DMS 273 (cell line): ENCODE results near the gene ZNF507.
"Not testable (repeated sequence)": the region's sequence is repeated elsewhere in the genome, so short reads cannot be mapped to it uniquely, and the experiment has no call there.

Experiments
- DNase-seq: peaks from one replicate; lab custom pipeline; 2025; ENCODE audit not compliant: unreplicated experiment; lab: John Stamatoyannopoulos, UW

Gene ZNF507

DNA sequence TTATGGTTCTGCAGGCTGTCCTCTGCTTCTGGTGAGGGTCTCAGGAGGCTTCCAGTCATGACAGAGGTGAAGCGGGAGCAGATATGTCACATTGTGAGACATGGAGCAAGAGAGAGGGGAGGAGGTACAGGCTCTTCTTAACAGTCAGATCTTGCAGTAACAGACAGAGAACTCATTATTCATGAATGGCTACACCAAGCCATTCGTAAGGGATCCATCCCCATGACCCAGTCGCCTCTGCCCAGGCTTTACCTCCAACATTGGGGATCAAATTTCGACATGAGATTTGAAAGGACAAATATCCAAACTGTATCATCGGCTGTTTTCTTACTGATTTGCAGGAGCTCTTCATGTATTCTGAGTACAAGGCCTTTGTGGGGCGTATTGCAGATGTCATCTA lies 21.7 kb downstream of the ZNF507 start:
- no peak for DNase-seq

GRCh38 chr19:32367948-32368536 lies 22.6 kb downstream of the ZNF507 start:
- DNase-seq, result no peak

DNA sequence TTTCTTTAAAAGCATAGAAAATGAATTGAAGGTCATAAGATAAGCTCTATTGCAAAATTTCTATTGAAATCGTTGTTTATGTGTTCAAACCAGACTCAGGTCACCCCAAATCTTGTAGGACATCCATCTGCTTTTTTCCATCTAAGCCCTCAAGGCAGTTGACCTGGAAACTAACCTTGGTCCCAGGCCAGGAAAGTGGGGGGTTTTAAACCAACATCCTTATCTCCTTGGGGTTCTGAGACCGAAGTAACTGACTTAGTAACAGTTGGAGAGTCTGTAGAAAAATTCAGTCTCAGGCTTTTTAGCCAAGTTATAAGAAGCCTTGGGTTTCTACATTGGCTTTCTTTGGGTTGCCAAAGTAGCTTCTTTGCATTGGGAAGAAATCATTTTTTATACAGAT lies 23.4 kb downstream of the ZNF507 start:
- no peak for DNase-seq

- no peak for DNase-seq
These were observed 27.5 kb downstream of the ZNF507 start for GRCh38 chr19:32372726-32373517.

DNA sequence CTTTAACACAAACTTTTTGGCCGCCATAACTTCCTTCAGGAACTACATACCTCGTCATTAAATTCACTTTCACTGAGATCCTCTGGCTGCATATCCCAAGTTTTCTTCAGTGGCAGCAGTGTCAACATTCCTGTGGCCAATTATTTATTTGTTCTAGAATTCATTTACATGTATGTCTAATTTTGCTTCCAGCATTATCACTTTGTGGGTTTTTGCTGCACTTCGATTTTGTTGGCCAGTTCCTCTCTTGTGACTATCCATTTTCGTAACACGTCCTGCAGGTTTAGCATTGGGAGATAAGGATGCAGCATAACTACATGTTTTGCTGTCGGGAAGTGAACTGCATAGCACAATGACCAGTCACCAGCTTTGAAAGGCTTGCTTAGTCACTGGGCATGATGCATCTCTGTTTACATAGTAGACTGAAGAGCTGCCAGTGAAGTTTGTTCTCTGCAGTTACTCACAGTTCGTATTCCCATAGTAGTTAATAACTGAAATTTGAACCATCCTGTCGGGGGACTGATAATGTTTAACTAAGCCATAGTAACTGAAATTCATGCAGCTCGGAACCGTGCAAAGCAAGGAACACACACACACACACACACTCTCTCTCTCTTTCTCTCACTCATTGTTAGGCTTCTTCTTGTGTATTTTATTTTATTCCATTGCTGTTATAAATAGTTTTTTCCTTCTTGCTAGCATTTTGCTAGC lies 28.3 kb downstream of the ZNF507 start:
- DNase-seq, result no peak

DNA sequence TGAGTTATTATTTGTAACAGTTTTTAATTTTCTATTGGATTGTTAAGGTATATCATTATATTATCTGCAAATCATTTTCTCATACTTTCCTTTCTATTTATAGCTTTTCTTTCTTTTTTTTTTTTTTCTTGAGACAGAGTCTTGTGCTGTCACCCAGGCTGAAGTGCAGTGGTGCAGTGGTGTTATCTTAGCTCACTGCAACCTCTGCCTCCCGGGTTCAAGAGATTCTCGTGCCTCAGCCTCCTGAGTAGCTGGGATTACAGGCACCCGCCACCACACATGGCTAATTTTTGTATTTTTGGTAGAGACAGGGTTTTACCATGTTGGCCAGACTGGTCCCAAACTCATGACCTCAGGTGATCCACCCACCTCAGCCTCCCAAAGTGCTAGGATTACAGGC lies 29.0 kb downstream of the ZNF507 start:
- not testable (repeated sequence) for DNase-seq

DNA sequence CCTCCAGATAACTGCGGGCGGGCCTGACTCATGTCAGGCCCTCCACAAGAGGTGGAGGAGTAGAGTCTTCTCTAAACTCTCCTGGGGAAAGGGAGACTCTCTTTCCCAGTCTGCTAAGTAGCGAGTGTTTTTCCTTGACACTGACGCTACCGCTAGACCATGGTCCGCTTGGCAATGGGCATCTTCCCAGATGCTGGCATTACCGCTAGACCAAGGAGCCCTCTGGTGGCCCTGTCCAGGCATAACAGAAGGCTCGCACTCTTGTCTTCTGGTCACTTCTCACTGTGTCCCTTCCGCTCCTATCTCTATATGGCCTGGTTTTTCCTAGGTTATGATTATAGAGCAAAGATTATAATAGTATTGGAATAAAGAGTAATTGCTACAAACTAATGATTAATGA lies 31.7 kb downstream of the ZNF507 start:
- peak; percentile 12 for DNase-seq

DNA sequence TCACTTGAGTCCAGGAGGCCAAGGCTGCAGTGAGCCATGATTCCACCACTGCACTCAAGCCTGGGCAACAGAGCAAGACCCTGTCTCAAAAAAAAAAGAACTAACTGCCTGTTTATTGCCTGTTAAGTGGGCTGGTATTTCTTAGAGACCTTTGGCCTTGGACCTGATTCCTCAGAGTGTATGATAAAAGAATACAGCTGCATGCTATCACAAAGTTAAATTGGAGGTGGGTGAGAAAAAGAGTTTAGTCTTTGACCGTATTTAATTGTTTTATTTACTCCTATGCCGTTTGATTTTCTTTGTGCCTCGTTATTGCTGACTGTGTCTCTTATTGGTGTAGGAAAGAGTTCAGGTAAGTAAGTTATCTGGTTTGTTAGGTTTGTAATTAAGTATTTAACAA lies 34.9 kb downstream of the ZNF507 start:
- DNase-seq, result no peak

DNA sequence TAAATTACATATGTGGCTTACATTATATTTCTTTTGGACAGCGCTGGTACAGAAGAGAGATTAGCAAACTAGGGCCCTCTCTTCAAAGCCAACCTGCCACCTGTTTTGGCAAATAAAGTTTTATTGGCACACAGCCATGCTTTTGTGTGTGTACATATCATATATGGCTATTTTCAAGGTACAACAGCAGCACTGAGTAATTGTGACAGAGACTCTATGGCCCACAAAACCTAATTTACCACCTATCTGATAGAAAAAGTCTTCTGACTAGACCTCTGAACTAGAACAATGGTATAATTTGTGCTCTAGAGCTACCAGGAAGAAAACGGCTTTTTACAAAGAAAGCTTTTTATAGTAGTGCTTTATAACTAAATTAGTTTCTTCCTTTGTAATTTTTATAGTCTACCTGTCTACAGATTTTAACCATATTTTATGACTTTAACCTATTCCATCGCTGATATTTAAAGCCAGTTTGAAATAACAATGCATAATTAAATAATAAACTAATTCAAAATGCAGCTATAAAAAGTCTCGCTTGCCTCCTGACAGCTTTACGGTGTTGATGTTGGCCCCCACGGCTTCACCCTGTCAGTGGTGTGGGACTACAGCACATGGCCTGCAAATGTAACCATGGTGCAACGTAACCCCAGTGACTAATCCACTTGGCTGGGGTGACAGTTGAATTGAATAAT lies 42.4 kb downstream of the ZNF507 start:
- DNase-seq, result peak; percentile 6

GRCh38 chr19:32388393-32388855 lies 43.0 kb downstream of the ZNF507 start:
- no peak for DNase-seq

DNA sequence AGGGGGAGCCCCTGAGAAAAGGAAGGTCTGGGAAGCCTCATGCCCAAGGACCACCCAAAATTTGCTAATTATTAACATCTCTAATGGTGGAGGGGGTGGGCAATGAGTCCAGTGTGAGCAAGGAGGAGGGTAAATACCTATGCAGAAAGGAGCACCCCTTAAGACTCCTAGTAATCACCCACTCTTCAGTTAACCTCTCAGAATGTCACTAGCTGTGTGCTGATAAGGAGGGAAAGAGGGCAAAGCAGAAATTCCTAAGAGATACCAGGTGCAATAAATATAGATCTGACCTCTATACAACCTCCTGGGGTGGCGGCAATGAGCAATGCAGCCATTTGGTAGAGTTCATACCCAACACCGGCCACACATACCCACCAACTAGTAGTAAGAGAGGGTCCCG lies 47.5 kb downstream of the ZNF507 start:
- no peak for DNase-seq

DNA sequence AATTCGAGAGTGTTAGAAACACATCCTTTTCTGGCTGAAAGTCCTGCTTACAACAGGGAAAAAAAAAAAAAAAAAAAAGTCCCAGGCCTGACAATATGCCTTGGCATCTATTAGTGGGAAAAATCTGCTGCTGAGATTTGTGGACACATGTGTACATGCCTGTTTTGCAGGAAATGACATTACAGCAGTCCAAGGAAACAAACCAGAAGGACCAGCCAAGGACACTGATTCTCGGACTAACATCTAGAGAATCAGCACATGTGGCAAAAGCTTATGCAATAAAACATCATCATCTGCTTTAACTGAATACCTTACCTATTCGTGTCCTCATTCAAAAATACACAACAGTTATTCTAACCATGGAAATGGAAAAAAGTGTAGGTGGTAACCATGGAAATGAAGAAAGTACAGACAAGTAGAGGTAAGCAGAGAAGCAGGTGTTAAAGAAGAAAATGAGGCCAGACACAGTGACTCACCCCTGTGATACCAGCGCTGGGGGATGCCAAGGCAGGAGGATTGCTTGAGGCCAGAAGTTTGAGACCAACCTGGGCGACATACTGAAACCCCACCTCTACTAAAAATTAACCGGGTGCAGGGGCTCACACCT lies 50.7 kb downstream of the ZNF507 start:
- no peak for DNase-seq

DNA sequence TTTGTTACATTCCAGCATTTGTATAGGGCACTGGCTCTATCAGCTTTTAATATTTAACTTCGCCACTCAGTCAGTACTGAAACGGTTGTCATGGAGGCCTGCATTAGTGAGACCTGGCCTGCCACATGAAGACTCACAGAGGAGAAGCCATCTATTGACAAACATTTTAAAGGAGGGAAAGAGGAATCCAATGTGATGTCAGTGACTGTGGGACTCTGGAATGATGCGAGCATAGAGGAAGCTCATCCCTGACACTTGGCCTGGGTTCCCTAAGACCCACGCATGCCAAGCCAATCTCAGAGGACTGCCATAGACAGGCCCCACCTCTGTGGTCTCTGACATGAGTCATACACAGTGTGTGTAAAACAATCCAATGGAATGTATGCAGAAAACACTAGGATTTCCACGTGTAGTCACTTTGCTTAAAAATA lies 52.3 kb downstream of the ZNF507 start:
- no peak for DNase-seq

DNA sequence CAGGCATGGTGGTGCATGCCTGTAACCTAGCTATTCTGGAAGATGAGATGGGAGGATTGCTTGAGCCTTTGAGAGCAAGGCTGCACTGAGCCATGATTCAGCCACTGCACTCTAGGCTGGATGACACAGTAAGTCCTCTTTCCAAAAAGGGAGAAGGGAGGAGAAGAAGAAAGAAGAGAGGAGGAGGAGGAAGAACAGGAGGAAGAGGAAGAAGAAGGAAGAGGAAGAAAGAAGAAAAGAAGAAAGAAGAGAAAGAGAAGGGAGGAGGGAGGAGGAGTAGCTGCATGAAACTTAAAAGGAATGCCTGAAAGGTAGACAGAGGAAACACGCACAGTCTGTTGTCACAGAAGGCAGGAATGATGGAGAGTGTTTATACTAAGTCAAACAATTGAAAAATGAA lies 56.6 kb downstream of the ZNF507 start:
- DNase-seq, result no peak

DNA sequence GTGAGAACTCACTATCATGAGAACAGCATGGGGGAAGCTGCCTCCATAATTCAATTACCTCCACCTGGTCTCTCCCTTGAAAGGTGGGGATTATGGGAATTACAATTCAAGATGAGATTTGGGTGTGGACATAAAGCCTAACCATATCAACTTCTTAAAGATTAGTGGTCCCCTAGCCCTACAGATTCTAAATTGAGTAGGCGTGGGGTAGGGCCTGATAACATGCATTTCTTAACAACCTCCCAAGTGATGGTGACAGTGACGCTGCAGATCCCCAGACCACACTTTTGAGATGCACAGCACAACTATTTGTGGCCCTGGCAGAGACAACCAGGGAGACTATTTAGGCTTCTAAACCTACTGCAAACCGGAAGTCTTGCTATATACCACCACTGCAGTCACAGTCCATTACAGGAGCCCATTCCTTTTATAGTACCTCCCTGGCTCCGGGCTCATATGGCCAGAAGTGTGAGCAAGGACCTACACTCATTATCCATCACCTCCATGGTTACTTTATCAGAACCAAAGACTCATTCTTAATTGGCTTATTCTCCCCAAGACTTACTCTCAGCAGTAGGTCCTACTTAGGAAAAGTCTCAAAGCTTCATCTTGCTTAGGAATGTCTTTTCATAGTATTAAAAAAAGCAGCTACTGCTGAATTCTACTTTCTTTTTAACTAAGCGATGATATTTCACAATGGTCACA lies 58.0 kb downstream of the ZNF507 start:
- no peak for DNase-seq

- peak; percentile 21 for DNase-seq
These were observed 59.0 kb downstream of the ZNF507 start for GRCh38 chr19:32404213-32404932.

GRCh38 chr19:32404933-32405430 lies 59.6 kb downstream of the ZNF507 start:
- DNase-seq, result peak; percentile 72

GRCh38 chr19:32405431-32406160 lies 60.2 kb downstream of the ZNF507 start, which contains the start of gene DPY19L3:
DPY19L3 (plus strand) TSS chr19:32405770; CDS start chr19:32408254, 2,484 bp downstream.
- DNase-seq, result peak; percentile 97
